GM21786 (cell line): Measurements from ENCODE around the gene SPDYE4.

Source experiments
- ATAC-seq: cut with Tn5 transposase; IDR thresholded peaks from one replicate; pipeline ENCODE4 v1.9.1; 2021; ENCODE audit not compliant: unreplicated experiment

SPDYE4 gene

GRCh38 chr17:8741771-8742170, 16.6 kb downstream of the SPDYE4 start:
- ATAC-seq, result no peak

GRCh38 chr17:8741366-8741765, 17.0 kb downstream of the SPDYE4 start:
- no peak for ATAC-seq

- ATAC-seq, result no peak
Measured at GRCh38 chr17:8740486-8740885, 17.9 kb downstream of the SPDYE4 start.

- ATAC-seq, result no peak
Measured at GRCh38 chr17:8739097-8739496, 19.2 kb downstream of the SPDYE4 start.

GRCh38 chr17:8736796-8737195, 21.6 kb downstream of the SPDYE4 start:
- no peak for ATAC-seq

- no peak for ATAC-seq
Measured at GRCh38 chr17:8736362-8736761, 22.0 kb downstream of the SPDYE4 start.

GRCh38 chr17:8735336-8735939, 22.9 kb downstream of the SPDYE4 start:
- no peak for ATAC-seq

- no peak for ATAC-seq
Measured at GRCh38 chr17:8734876-8735275, 23.5 kb downstream of the SPDYE4 start.

GRCh38 chr17:8732406-8733085, 25.8 kb downstream of the SPDYE4 start:
- no peak for ATAC-seq

- ATAC-seq, result no peak
Measured at GRCh38 chr17:8729860-8730259, 28.5 kb downstream of the SPDYE4 start.

- ATAC-seq, result no peak
Measured at GRCh38 chr17:8729421-8729820, 28.9 kb downstream of the SPDYE4 start.

- ATAC-seq, result no peak
Measured at GRCh38 chr17:8728971-8729370, 29.4 kb downstream of the SPDYE4 start.

GRCh38 chr17:8728251-8728938, 30.0 kb downstream of the SPDYE4 start:
- no peak for ATAC-seq

- ATAC-seq, result no peak
Measured at GRCh38 chr17:8726941-8727555, 31.3 kb downstream of the SPDYE4 start.

GRCh38 chr17:8725881-8726876, 32.2 kb downstream of the SPDYE4 start:
- no peak for ATAC-seq

- no peak for ATAC-seq
Measured at GRCh38 chr17:8724451-8724850, 33.9 kb downstream of the SPDYE4 start.

GRCh38 chr17:8720596-8720995, 37.8 kb downstream of the SPDYE4 start:
- ATAC-seq, result no peak

- no peak for ATAC-seq
Measured at GRCh38 chr17:8719291-8720246, 38.8 kb downstream of the SPDYE4 start.

GRCh38 chr17:8718001-8718563, 40.3 kb downstream of the SPDYE4 start:
- no peak for ATAC-seq
